Astrocyte (in vitro differentiated cells and primary cell): ENCODE measurements around the gene TWIST2.

Experiments used
- CTCF ChIP-seq: IDR thresholded peaks from 2 replicates; pipeline ENCODE4 v1.5.1; 2011; ENCODE audit warnings: low read depth, mild to moderate bottlenecking, inconsistent platforms, low read length, moderate library complexity; ENCODE audit not compliant: insufficient read depth
- EZH2 ChIP-seq: IDR thresholded peaks from 2 replicates; pipeline ENCODE4 v1.6.1; 2012; ENCODE audit warnings: mild to moderate bottlenecking, low read length, inconsistent platforms; ENCODE audit not compliant: insufficient read depth

GRCh38 chr2:238854246-238854645, 6.4 kb downstream of the TWIST2 start:
- no peak for TF ChIP-seq CTCF
- TF ChIP-seq EZH2: no peak
